Endometrial microvascular endothelial cells (primary cell): Measurements from ENCODE around the gene PDLIM5. TPM values are rescaled to one million over a fixed set of nuclear protein-coding genes. Genes with fewer than 3 reads are reported as not detected.

Experiments used
- in situ Hi-C: cut with HindIII; loops from 2 replicates; pipeline ENCODE4 v1.10.0; 2017; ENCODE audit warnings: low sequenced_read_pairs, low pct_unique_long_range_greater_than_20kb; ENCODE audit errors: inconsistent ontology term
- total RNA-seq: library from RNA; depleted of rRNA; stranded (reverse); fragments of >200 nt; gene quantifications from one replicate; pipeline ENCODE4 v1.2.3, GENCODE V29; 2015; ENCODE audit errors: inconsistent ontology term

The PDLIM5 gene
- total RNA-seq, 1 donor from 2014 or later = 93.3 TPM

- in situ Hi-C loops = no loop called here
Observed at GRCh38 chr4:94567811-94568210, 116.1 kb downstream of the PDLIM5 start.

- in situ Hi-C loops = no loop called here
Observed at GRCh38 chr4:94570558-94570957, 118.8 kb downstream of the PDLIM5 start.

GRCh38 chr4:94571298-94571697, 119.6 kb downstream of the PDLIM5 start:
- in situ Hi-C loops = no loop called here

GRCh38 chr4:94571715-94572114, 120.0 kb downstream of the PDLIM5 start:
- in situ Hi-C loops = no loop called here

- in situ Hi-C loops = no loop called here
Observed at GRCh38 chr4:94574050-94574449, 122.3 kb downstream of the PDLIM5 start.

GRCh38 chr4:94574616-94575015, 122.9 kb downstream of the PDLIM5 start:
- in situ Hi-C loops = loop anchor here (25.0 kb wide), 1 partner anchor 162 kb away; no protein-coding TSS in a partner anchor

- in situ Hi-C loops = loop anchor here (25.0 kb wide), 1 partner anchor 163 kb away; no protein-coding TSS in a partner anchor
Observed at GRCh38 chr4:94575652-94576051, 123.9 kb downstream of the PDLIM5 start.

- in situ Hi-C loops = loop anchor here (25.0 kb wide), 1 partner anchor 164 kb away; no protein-coding TSS in a partner anchor
Observed at GRCh38 chr4:94576210-94576609, 124.5 kb downstream of the PDLIM5 start.

GRCh38 chr4:94577136-94577535, 125.4 kb downstream of the PDLIM5 start:
- in situ Hi-C loops = loop anchor here (25.0 kb wide), 1 partner anchor 165 kb away; no protein-coding TSS in a partner anchor

- in situ Hi-C loops = loop anchor here (25.0 kb wide), 1 partner anchor 166 kb away; no protein-coding TSS in a partner anchor
Observed at GRCh38 chr4:94578195-94578594, 126.5 kb downstream of the PDLIM5 start.

- in situ Hi-C loops = loop anchor here (25.0 kb wide), 1 partner anchor 169 kb away; no protein-coding TSS in a partner anchor
Observed at GRCh38 chr4:94581766-94582165, 130.0 kb downstream of the PDLIM5 start.

- in situ Hi-C loops = loop anchor here (25.0 kb wide), 1 partner anchor 170 kb away; no protein-coding TSS in a partner anchor
Observed at GRCh38 chr4:94582517-94582916, 130.8 kb downstream of the PDLIM5 start.

- in situ Hi-C loops = loop anchor here (25.0 kb wide), 1 partner anchor 172 kb away; no protein-coding TSS in a partner anchor
Observed at GRCh38 chr4:94583914-94584641, 132.3 kb downstream of the PDLIM5 start.

GRCh38 chr4:94588896-94589693, 137.4 kb downstream of the PDLIM5 start:
- in situ Hi-C loops = loop anchor here (25.0 kb wide), 1 partner anchor 177 kb away; no protein-coding TSS in a partner anchor

GRCh38 chr4:94590493-94590892, 138.8 kb downstream of the PDLIM5 start:
- in situ Hi-C loops = loop anchor here (25.0 kb wide), 1 partner anchor 178 kb away; no protein-coding TSS in a partner anchor

- in situ Hi-C loops = loop anchor here (25.0 kb wide), 1 partner anchor 179 kb away; no protein-coding TSS in a partner anchor
Observed at GRCh38 chr4:94591289-94591688, 139.5 kb downstream of the PDLIM5 start.

- in situ Hi-C loops = loop anchor here (25.0 kb wide), 1 partner anchor 183 kb away; no protein-coding TSS in a partner anchor
Observed at GRCh38 chr4:94595013-94595412, 143.3 kb downstream of the PDLIM5 start.

- in situ Hi-C loops = loop anchor here (25.0 kb wide), 1 partner anchor 184 kb away; no protein-coding TSS in a partner anchor
Observed at GRCh38 chr4:94595880-94596483, 144.2 kb downstream of the PDLIM5 start.

- in situ Hi-C loops = loop anchor here (25.0 kb wide), 1 partner anchor 186 kb away; no protein-coding TSS in a partner anchor
Observed at GRCh38 chr4:94598758-94599157, 147.0 kb downstream of the PDLIM5 start.
